Glomerular endothelial cell (primary cell): ENCODE data around the gene ZNF732. TPM values are rescaled to one million over a fixed set of nuclear protein-coding genes. Genes with fewer than 3 reads are reported as not detected.
A peak's percentile ranks its signal among the peaks of the same experiment; 100 is the strongest.
"Not testable (repeated sequence)": the region's sequence is repeated elsewhere in the genome, so short reads cannot be mapped to it uniquely, and the experiment has no call there.

Experiments
- DNase-seq: peaks from one replicate; pipeline ENCODE4 v3.0.0-alpha.2; 2011; ENCODE audit warnings: low read depth, low spot score; ENCODE audit errors: extremely low read depth
- total RNA-seq: library from RNA; depleted of rRNA; stranded (reverse); fragments of >200 nt; gene quantifications from 2 replicates; pipeline ENCODE4 v1.2.3, GENCODE V29; 2015

The ZNF732 gene
- total RNA-seq, 1 donor from 2014 or later, result 1.1 TPM

- no peak for DNase-seq
Observed at GRCh38 chr4:256492-256891, 48.8 kb downstream of the ZNF732 start.

- no peak for DNase-seq
Observed at GRCh38 chr4:253936-254756, 51.1 kb downstream of the ZNF732 start.

- DNase-seq, result no peak
Observed at GRCh38 chr4:252065-252601, 53.1 kb downstream of the ZNF732 start.

- peak; percentile 16 for DNase-seq
Observed at GRCh38 chr4:244471-244870, 60.8 kb downstream of the ZNF732 start.

- no peak for DNase-seq
Observed at GRCh38 chr4:243426-243825, 61.8 kb downstream of the ZNF732 start.

- peak; percentile 25 for DNase-seq
Observed at GRCh38 chr4:242121-242848, 63.0 kb downstream of the ZNF732 start.

- not testable (repeated sequence) for DNase-seq
Observed at GRCh38 chr4:241411-241810, 63.9 kb downstream of the ZNF732 start.

- no peak for DNase-seq
Observed at GRCh38 chr4:236028-236427, 69.2 kb downstream of the ZNF732 start.

GRCh38 chr4:234178-234577, 71.1 kb downstream of the ZNF732 start:
- no peak for DNase-seq

- DNase-seq, result no peak
Observed at GRCh38 chr4:223913-224497, 81.3 kb downstream of the ZNF732 start.

Other genes starting within 250 kb of the ZNF732 start
- gene ZNF718, start 181.0 kb downstream of the ZNF732 start, total RNA-seq, result 10.0 and 11.4 TPM in 2 replicates
- gene ZNF141, start 32.3 kb upstream of the ZNF732 start, total RNA-seq, result 2.2 and 8.5 TPM in 2 replicates
- gene ZNF721, start 193.7 kb upstream of the ZNF732 start, total RNA-seq, result 10.7 TPM in 2 replicates
- gene PIGG, start 193.7 kb upstream of the ZNF732 start, total RNA-seq, result 62.4 and 63.8 TPM in 2 replicates